HepG2 (cell line): ENCODE measurements around the gene DLG1. TPM values are rescaled to one million over a fixed set of nuclear protein-coding genes. Genes with fewer than 3 reads are reported as not detected.

Source experiments
- ATAC-seq: fragments of 200-7000 bp; cut with Tn5 transposase; 3 replicates; pipeline ENCODE4 v1.9.1; 2020; ENCODE audit warnings: mild to moderate bottlenecking, moderate library complexity
- BruUV-seq: library from RNA; stranded (reverse); fragments of 400-500 nt; replicated peaks from 2 replicates; lab custom pipeline; 2021; lab: Mats Ljungman, UMichigan
- CTCF ChIA-PET: fragments of 300-600 bp; formaldehyde crosslinking; extraction: SDS; loops from one replicate; lab custom pipeline; 2021; ENCODE audit warnings: low total read pairs, inconsistent platforms, low intra/inter-chr PET ratio; lab: Yijun Ruan, JAX
- POLR2A ChIA-PET: fragments of 350-600 bp; sonication (Branson Sonifier 250); formaldehyde crosslinking; loops from one replicate; lab custom pipeline; 2020; ENCODE audit warnings: antibody characterized with exemption, inconsistent platforms; lab: Yijun Ruan, JAX
- DNase-seq: peaks from one replicate; pipeline ENCODE4 v3.0.0-alpha.2; 2015; ENCODE audit warnings: low spot score
- FAIRE-seq: peaks from 3 replicates; lab custom pipeline; 2011; peaks lifted over from hg19 to GRCh38; lab: Jason Lieb, UNC
- H2AFZ ChIP-seq: one replicate; pipeline ENCODE4 v1.6.1; 2011; ENCODE audit warnings: low read length, inconsistent platforms
- H3K27ac ChIP-seq: fragments of 300-600 bp; 3 replicates; pipeline ENCODE4 v1.8.0; 2011; ENCODE audit warnings: mixed run types, mild to moderate bottlenecking, mixed read lengths, low read length, inconsistent platforms; ENCODE audit not compliant: insufficient read depth; ENCODE audit errors: extremely low read length
- H3K27me3 ChIP-seq, 2 experiments: fragments of 200-600 bp in 1 of 2; 2 replicates in 1 of 2; 3 replicates in 1 of 2; pipeline versions ENCODE4 v1.6.0 to v1.8.0; 2011; ENCODE audit warnings: low read length in 2 of 2, mild to moderate bottlenecking in 2 of 2, moderate library complexity in 2 of 2, inconsistent platforms in 1 of 2; ENCODE audit not compliant: insufficient read depth in 2 of 2, control insufficient read depth in 1 of 2
- H3K36me3 ChIP-seq, 2 experiments: fragments of 200-600 bp in 1 of 2; replicated peaks in 1 of 2; 2 replicates in 1 of 2; 3 replicates in 1 of 2; pipeline versions ENCODE4 v1.5.1 to v1.8.0; 2011; ENCODE audit warnings: low read length in 2 of 2, inconsistent platforms in 1 of 2; ENCODE audit not compliant: insufficient read depth in 2 of 2, control insufficient read depth in 1 of 2
- H3K4me1 ChIP-seq: 2 replicates; pipeline ENCODE4 v1.5.1; 2012; ENCODE audit warnings: low read length, inconsistent platforms; ENCODE audit not compliant: insufficient read depth
- H3K4me2 ChIP-seq: 2 replicates; pipeline ENCODE4 v1.6.0; 2011; ENCODE audit warnings: low read depth, low read length, inconsistent platforms
- H3K4me3 ChIP-seq, 3 experiments: fragments of 200-600 bp in 1 of 3; sonication (generic), shearing (Covaris generic) in 1 of 3; replicated peaks in 1 of 3; 2 replicates each; pipeline ENCODE4 v1.5.1; 2011 to 2016; ENCODE audit warnings: low read length in 3 of 3, inconsistent platforms in 2 of 3, low read depth in 2 of 3, mild to moderate bottlenecking in 2 of 3, control low read depth in 1 of 3, mixed read lengths in 1 of 3; ENCODE audit not compliant: insufficient read depth in 1 of 3
- H3K79me2 ChIP-seq: one replicate; pipeline ENCODE4 v1.6.1; 2011; ENCODE audit warnings: low read length, inconsistent platforms; ENCODE audit not compliant: insufficient read depth
- H3K9ac ChIP-seq: 2 replicates; pipeline ENCODE4 v1.6.0; 2011; ENCODE audit warnings: mild to moderate bottlenecking, low read depth, low read length, inconsistent platforms; ENCODE audit not compliant: insufficient read depth
- H3K9me3 ChIP-seq: 2 replicates; pipeline ENCODE4 v1.5.1; 2012; ENCODE audit warnings: mild to moderate bottlenecking, low read length
- H4K20me1 ChIP-seq: 2 replicates; pipeline ENCODE4 v1.6.0; 2011; ENCODE audit warnings: inconsistent platforms, mild to moderate bottlenecking, low read length, moderate library complexity; ENCODE audit not compliant: insufficient read depth
- HES4 ChIP-seq: sonication (generic); formaldehyde crosslinking; IDR thresholded peaks from 2 replicates; pipeline ENCODE4 v1.9.0; 2021; ENCODE audit warnings: mild to moderate bottlenecking, missing genetic modification reagents, borderline replicate concordance
- KAT7 ChIP-seq: IDR thresholded peaks from 2 replicates; pipeline ENCODE4 v1.6.1; 2018; ENCODE audit warnings: borderline replicate concordance, missing compliant biosample characterization
- LRRFIP1 ChIP-seq: sonication (generic); formaldehyde crosslinking; conservative IDR thresholded peaks from 2 replicates; pipeline ENCODE4 v1.4.0; 2020; ENCODE audit warnings: missing genetic modification reagents
- NFKBIZ ChIP-seq: IDR thresholded peaks from 2 replicates; pipeline ENCODE4 v1.6.1; 2018; ENCODE audit warnings: missing genetic modification reagents, missing compliant biosample characterization
- PITX1 ChIP-seq: sonication (generic); formaldehyde crosslinking; IDR thresholded peaks from 2 replicates; pipeline ENCODE4 v1.5.1; 2020; ENCODE audit warnings: mild to moderate bottlenecking, missing genetic modification reagents
- RBAK ChIP-seq: sonication (generic); formaldehyde crosslinking; IDR thresholded peaks from 2 replicates; pipeline ENCODE4 v1.5.1; 2020; ENCODE audit warnings: mild to moderate bottlenecking, missing genetic modification reagents
- TERF1 ChIP-seq: sonication (generic); formaldehyde crosslinking; IDR thresholded peaks from 2 replicates; pipeline ENCODE4 v1.8.0; 2022; ENCODE audit warnings: mild to moderate bottlenecking, missing genetic modification reagents, moderate library complexity
- ZBTB7A ChIP-seq: sonication (generic); formaldehyde crosslinking; IDR thresholded peaks from 2 replicates; pipeline ENCODE4 v1.8.0; 2022; ENCODE audit warnings: mild to moderate bottlenecking, missing genetic modification reagents
- ZFAT ChIP-seq: sonication (generic); formaldehyde crosslinking; conservative IDR thresholded peaks from 2 replicates; pipeline ENCODE4 v1.8.1; 2023; ENCODE audit warnings: missing genetic modification reagents, inconsistent platforms
- WGBS: methylation state at CpG from one replicate; pipeline ENCODE4 v1.1.6; 2017; ENCODE audit warnings: low lambda C conversion rate; 5-methylcytosine and 5-hydroxymethylcytosine counted together
- in situ Hi-C: cut with HindIII; loops from 2 replicates; pipeline ENCODE4 v1.10.0; 2017; ENCODE audit warnings: low pct_unique_long_range_greater_than_20kb; ENCODE audit not compliant: extremely low pct_ligation_motif_present
- intact Hi-C: fragments of 100-400 bp; cut with micrococcal nuclease; formaldehyde crosslinking; loops from one replicate; pipeline ENCODE4 v1.10.0; 2022; ENCODE audit not compliant: unreplicated experiment
- polyA plus RNA-seq, 8 experiments: library from polyadenylated mRNA; depleted of rRNA in 3 of 8; stranded (reverse) in 7 of 8; unstranded in 1 of 8; fragments of >200 nt; fragmentation: Illumina TruSeq in 4 of 8; extraction: Trizol in 4 of 8; gene quantifications; 2 replicates each; pipeline versions ENCODE4 v1.2.1 to v1.2.3, GENCODE V29; 2011 to 2016; ENCODE audit warnings: low read depth in 4 of 8, missing spikeins in 1 of 8, mixed read lengths in 1 of 8; ENCODE audit not compliant: insufficient read depth in 1 of 8
- total RNA-seq, 5 experiments: library from RNA; depleted of rRNA; stranded (reverse); fragments of >200 nt; fragmentation: Illumina TruSeq; extraction: Trizol; gene quantifications; 2 replicates each; pipeline ENCODE4 v1.2.3, GENCODE V29; 2016; ENCODE audit warnings: low read depth in 1 of 5
- TF ChIP-seq, protein P1 (sequence below): sonication (generic); formaldehyde crosslinking; IDR thresholded peaks from 2 replicates; pipeline ENCODE4 v1.4.0; 2020; ENCODE audit warnings: mild to moderate bottlenecking, missing genetic modification reagents
- TF ChIP-seq, protein P2 (sequence below): IDR thresholded peaks from 2 replicates; pipeline ENCODE4 v1.6.1; 2012; ENCODE audit warnings: inconsistent platforms
- TF ChIP-seq, protein P3 (sequence below): sonication (generic); formaldehyde crosslinking; IDR thresholded peaks from 2 replicates; pipeline ENCODE4 v1.4.0; 2020; ENCODE audit warnings: missing genetic modification reagents, borderline replicate concordance
- TF ChIP-seq, protein P4 (sequence below): sonication (generic); formaldehyde crosslinking; IDR thresholded peaks from 2 replicates; pipeline ENCODE4 v1.5.0; 2020; ENCODE audit warnings: mild to moderate bottlenecking, missing genetic modification reagents, moderate library complexity

The DLG1 gene
- total and polyA plus RNA-seq, 2 of the 13 experiments (the other 11 are each of a cell fraction or from before 2014, with no cell fraction given) = 30.5 to 104 TPM

DNA sequence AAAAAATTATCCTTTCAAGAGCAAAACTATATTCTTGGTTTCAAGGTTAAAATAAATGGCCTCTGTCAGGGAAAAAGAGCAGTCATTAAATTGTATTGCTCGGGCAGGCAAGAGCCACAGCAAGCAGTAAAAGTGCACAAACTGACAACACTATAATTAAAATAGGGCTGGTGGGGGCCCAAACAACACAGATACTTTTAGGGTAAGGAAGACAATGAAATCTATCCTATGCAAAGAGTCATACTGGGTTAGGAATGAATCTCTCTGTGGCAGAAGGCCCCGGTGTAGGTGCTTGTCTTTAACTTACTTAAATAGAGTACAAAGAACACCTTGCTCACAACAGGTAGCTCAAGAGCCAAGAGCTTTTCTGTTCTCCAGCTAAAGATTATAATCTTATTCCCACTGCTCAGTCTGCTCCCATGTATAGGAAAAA lies 94.7 kb downstream of the DLG1 start:
- H3K4me2 ChIP-seq = no peak overlapping the region
- CTCF ChIA-PET = no interaction called here
- FAIRE-seq = no peak
- TF ChIP-seq, protein P1, sequence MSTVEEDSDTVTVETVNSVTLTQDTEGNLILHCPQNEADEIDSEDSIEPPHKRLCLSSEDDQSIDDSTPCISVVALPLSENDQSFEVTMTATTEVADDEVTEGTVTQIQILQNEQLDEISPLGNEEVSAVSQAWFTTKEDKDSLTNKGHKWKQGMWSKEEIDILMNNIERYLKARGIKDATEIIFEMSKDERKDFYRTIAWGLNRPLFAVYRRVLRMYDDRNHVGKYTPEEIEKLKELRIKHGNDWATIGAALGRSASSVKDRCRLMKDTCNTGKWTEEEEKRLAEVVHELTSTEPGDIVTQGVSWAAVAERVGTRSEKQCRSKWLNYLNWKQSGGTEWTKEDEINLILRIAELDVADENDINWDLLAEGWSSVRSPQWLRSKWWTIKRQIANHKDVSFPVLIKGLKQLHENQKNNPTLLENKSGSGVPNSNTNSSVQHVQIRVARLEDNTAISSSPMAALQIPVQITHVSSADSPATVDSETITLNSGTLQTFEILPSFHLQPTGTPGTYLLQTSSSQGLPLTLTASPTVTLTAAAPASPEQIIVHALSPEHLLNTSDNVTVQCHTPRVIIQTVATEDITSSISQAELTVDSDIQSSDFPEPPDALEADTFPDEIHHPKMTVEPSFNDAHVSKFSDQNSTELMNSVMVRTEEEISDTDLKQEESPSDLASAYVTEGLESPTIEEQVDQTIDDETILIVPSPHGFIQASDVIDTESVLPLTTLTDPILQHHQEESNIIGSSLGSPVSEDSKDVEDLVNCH (CRISPR knock-in tag) = no peak
- TF ChIP-seq, protein P2, sequence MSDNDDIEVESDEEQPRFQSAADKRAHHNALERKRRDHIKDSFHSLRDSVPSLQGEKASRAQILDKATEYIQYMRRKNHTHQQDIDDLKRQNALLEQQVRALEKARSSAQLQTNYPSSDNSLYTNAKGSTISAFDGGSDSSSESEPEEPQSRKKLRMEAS = no peak
- TF ChIP-seq KAT7 (CRISPR knock-in tag) (no peak), LRRFIP1 (CRISPR knock-in tag) (no peak), RBAK (CRISPR knock-in tag) (no peak), ZBTB7A (CRISPR knock-in tag) (no peak), ZFAT (CRISPR knock-in tag) (no peak), HES4 (no peak), TERF1 (CRISPR knock-in tag) (no peak), NFKBIZ (no peak), PITX1 (CRISPR knock-in tag) (no peak)
- TF ChIP-seq, protein P3, sequence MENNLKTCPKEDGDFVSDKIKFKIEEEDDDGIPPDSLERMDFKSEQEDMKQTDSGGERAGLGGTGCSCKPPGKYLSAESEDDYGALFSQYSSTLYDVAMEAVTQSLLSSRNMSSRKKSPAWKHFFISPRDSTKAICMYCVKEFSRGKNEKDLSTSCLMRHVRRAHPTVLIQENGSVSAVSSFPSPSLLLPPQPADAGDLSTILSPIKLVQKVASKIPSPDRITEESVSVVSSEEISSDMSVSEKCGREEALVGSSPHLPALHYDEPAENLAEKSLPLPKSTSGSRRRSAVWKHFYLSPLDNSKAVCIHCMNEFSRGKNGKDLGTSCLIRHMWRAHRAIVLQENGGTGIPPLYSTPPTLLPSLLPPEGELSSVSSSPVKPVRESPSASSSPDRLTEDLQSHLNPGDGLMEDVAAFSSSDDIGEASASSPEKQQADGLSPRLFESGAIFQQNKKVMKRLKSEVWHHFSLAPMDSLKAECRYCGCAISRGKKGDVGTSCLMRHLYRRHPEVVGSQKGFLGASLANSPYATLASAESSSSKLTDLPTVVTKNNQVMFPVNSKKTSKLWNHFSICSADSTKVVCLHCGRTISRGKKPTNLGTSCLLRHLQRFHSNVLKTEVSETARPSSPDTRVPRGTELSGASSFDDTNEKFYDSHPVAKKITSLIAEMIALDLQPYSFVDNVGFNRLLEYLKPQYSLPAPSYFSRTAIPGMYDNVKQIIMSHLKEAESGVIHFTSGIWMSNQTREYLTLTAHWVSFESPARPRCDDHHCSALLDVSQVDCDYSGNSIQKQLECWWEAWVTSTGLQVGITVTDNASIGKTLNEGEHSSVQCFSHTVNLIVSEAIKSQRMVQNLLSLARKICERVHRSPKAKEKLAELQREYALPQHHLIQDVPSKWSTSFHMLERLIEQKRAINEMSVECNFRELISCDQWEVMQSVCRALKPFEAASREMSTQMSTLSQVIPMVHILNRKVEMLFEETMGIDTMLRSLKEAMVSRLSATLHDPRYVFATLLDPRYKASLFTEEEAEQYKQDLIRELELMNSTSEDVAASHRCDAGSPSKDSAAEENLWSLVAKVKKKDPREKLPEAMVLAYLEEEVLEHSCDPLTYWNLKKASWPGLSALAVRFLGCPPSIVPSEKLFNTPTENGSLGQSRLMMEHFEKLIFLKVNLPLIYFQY (CRISPR knock-in tag) = no peak
- TF ChIP-seq, protein P4, sequence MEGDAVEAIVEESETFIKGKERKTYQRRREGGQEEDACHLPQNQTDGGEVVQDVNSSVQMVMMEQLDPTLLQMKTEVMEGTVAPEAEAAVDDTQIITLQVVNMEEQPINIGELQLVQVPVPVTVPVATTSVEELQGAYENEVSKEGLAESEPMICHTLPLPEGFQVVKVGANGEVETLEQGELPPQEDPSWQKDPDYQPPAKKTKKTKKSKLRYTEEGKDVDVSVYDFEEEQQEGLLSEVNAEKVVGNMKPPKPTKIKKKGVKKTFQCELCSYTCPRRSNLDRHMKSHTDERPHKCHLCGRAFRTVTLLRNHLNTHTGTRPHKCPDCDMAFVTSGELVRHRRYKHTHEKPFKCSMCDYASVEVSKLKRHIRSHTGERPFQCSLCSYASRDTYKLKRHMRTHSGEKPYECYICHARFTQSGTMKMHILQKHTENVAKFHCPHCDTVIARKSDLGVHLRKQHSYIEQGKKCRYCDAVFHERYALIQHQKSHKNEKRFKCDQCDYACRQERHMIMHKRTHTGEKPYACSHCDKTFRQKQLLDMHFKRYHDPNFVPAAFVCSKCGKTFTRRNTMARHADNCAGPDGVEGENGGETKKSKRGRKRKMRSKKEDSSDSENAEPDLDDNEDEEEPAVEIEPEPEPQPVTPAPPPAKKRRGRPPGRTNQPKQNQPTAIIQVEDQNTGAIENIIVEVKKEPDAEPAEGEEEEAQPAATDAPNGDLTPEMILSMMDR (CRISPR knock-in tag) = no peak

More for the DNA sequence above, 94.7 kb downstream of the DLG1 start:
- BruUV-seq = TSS peak; percentile 15
- DNase-seq (no peak), ATAC-seq (no peak)
- H3K27me3 ChIP-seq = no peaks in the 10 kb centered on the region
- H3K4me3 ChIP-seq = no peak overlapping the region
- POLR2A ChIA-PET = no interaction called here
- H3K79me2 ChIP-seq = peaks cover 99% of the 10 kb centered on the region
- H4K20me1 ChIP-seq = peaks cover 29% of the 10 kb centered on the region
- no peak overlapping the region for H2AFZ ChIP-seq
- in situ Hi-C loops = no loop called here
- no peak overlapping the region for H3K27ac ChIP-seq
- H3K4me1 ChIP-seq = peaks cover 37% of the 10 kb centered on the region
- 88% methylated on average over 2 of the region's 2 CpGs for WGBS
- H3K9me3 ChIP-seq = no peaks in the 10 kb centered on the region
- no peaks in the 10 kb centered on the region; a peak in 1 of 5 replicates for H3K36me3 ChIP-seq
- intact Hi-C loops = no loop called here
- no peak overlapping the region for H3K9ac ChIP-seq
